Spleen (tissue), 11 donors: ENCODE data around the gene NDUFA3. TPM values are rescaled to one million over a fixed set of nuclear protein-coding genes. Genes with fewer than 3 reads are reported as not detected.
A peak's percentile ranks its signal among the peaks of the same experiment; 100 is the strongest.

Source experiments
- DNase-seq: peaks from one replicate; pipeline ENCODE4 v3.0.0-alpha.2; 2020
- H3K27ac ChIP-seq, 8 donors: fragments of 200-600 bp; sonication (generic) in 7 of 8; 1 replicate in 4 of 8; 2 replicates in 4 of 8; pipeline versions ENCODE4 v1.5.0 to v1.8.0; 2016 to 2021; ENCODE audit warnings: inconsistent platforms in 4 of 8, mild to moderate bottlenecking in 4 of 8, moderate library complexity in 1 of 8
- H3K27me3 ChIP-seq, 7 donors: fragments of 200-600 bp; sonication (generic) in 6 of 7; replicated peaks in 1 of 7; 1 replicate in 4 of 7; 2 replicates in 3 of 7; pipeline versions ENCODE4 v1.5.0 to v1.8.0; 2016 to 2021; ENCODE audit warnings: inconsistent platforms in 3 of 7, mild to moderate bottlenecking in 1 of 7
- H3K36me3 ChIP-seq, 6 donors: fragments of 200-600 bp; sonication (generic) in 5 of 6; 1 replicate in 4 of 6; 2 replicates in 2 of 6; pipeline versions ENCODE4 v1.5.0 to v1.8.0; 2016 to 2021; ENCODE audit warnings: inconsistent platforms in 2 of 6
- H3K4me1 ChIP-seq, 6 donors: fragments of 200-600 bp; sonication (generic) in 5 of 6; 1 replicate in 3 of 6; 2 replicates in 3 of 6; pipeline versions ENCODE4 v1.5.0 to v1.8.0; 2016 to 2021; ENCODE audit warnings: inconsistent platforms in 3 of 6
- H3K4me3 ChIP-seq, 8 donors: fragments of 200-600 bp; sonication (generic) in 7 of 8; 1 replicate in 4 of 8; 2 replicates in 4 of 8; pipeline versions ENCODE4 v1.5.0 to v1.8.0; 2016 to 2021; ENCODE audit warnings: inconsistent platforms in 4 of 8, mild to moderate bottlenecking in 4 of 8, moderate library complexity in 2 of 8
- H3K9me3 ChIP-seq, 8 donors: fragments of 200-600 bp; sonication (generic) in 7 of 8; 1 replicate in 4 of 8; 2 replicates in 4 of 8; pipeline versions ENCODE4 v1.5.0 to v1.8.0; 2016 to 2021; ENCODE audit warnings: inconsistent platforms in 4 of 8
- CTCF ChIP-seq, 11 experiments: fragments of 200-600 bp in 7 of 11; fragments of 450-650 bp in 4 of 11; sonication (generic) in 4 of 11; IDR thresholded peaks in 8 of 11; conservative IDR thresholded peaks in 3 of 11; 1 replicate in 7 of 11; 2 replicates in 4 of 11; pipeline versions ENCODE4 v1.4.0 to v1.8.0; 2016 to 2021; ENCODE audit warnings: antibody characterized with exemption in 11 of 11, inconsistent platforms in 4 of 11, mild to moderate bottlenecking in 1 of 11
- POLR2A ChIP-seq, 3 donors: fragments of 450-650 bp; IDR thresholded peaks; one replicate each; pipeline ENCODE4 v1.5.1; 2017; ENCODE audit warnings: antibody characterized with exemption in 3 of 3, mild to moderate bottlenecking in 1 of 3
- POLR2AphosphoS5 ChIP-seq, 3 donors: sonication (generic); formaldehyde crosslinking; IDR thresholded peaks; one replicate each; pipeline ENCODE4 v1.5.1; 2017; ENCODE audit warnings: antibody characterized with exemption in 3 of 3
- WGBS, 5 donors: extraction: QIAGEN DNeasy Blood & Tissue Kit in 3 of 5; methylation state at CpG; one replicate each; pipeline versions ENCODE4 v1.1.5 to v1.1.7; 2013 to 2018; 5-methylcytosine and 5-hydroxymethylcytosine counted together
- intact Hi-C: fragments of 100-400 bp; cut with DNase I; formaldehyde crosslinking; loops from one replicate; pipeline ENCODE4 v1.15.0; 2023; ENCODE audit warnings: low total_unique reads
- polyA plus RNA-seq, 3 donors: library from polyadenylated mRNA; stranded (reverse); fragments of 200-250 nt; gene quantifications; one replicate each; pipeline ENCODE4 v1.2.1, GENCODE V29; 2013
- total RNA-seq, 7 donors: library from RNA; depleted of rRNA in 3 of 7; stranded (reverse); fragments of >200 nt in 3 of 7; fragmentation: NEBNext Ultra II Directional in 4 of 7; extraction: Animal tissue kit (Norgen Biotek cat#: 25700) in 4 of 7; gene quantifications; one replicate each; pipeline versions ENCODE4 v1.1.0 to v1.2.1, GENCODE V29; 2016 to 2021
- donor health status: healthy with polysubstance abuse.
- donor health status: DM: no; HTN: no; CAD: no; lungs with moderate emphysema.
- donor health status: DM: no; HTN: no; CAD: no.
- donor health status: Bipolar disorder and iron deficiency.
- donor health status: healthy.
- donor health status: DM: no; HTN: no; CAD: no.
- donor health status: DM: yes; HTN: yes; CAD: no.

The NDUFA3 gene
- total and polyA plus RNA-seq, 10 donors, result 14.5 to 197 (median 83.8) TPM

GRCh38 chr19:54115109-54116063 is 12.7 kb downstream of the NDUFA3 start, which contains the start of the genes PRPF31 and TFPT:
TSS of gene PRPF31 (plus strand) at chr19:54115754. CDS start at chr19:54118279, 2,525 bp downstream.
TSS of gene TFPT (minus strand) at chr19:54115657. CDS start at chr19:54115269, 388 bp downstream.
- intact Hi-C loops, result no loop called here
- DNase-seq, result peak; percentile 96
- Histone ChIP-seq H3K27me3 (no peaks in the 10 kb centered on the region), H3K4me1 (peaks cover 17 to 48% (median 33%) of the 10 kb centered on the region in 6 donors), H3K4me3 (peak within 1 kb of the TSS; percentile 85 to 98 (median 92)), H3K9me3 (no peaks in the 10 kb centered on the region), H3K36me3 (peaks cover 4 to 60% (median 30%) of the 10 kb centered on the region in 6 donors), H3K27ac (peak within 1 kb of the TSS; percentile 82 to 95 (median 92))
- WGBS, 5 donors, result 0 to 1% (median 0%) methylated on average over 60 of the region's 60 CpGs
- TF ChIP-seq POLR2A (IDR thresholded peaks at IDR 0.05) (peak; percentile 44 to 80 (median 56)), CTCF (IDR thresholded peaks at IDR 0.05 in 8 of 11, conservative IDR thresholded peaks at IDR 0.05 in 3 of 11) (peak in 2 of 11 experiments; percentile 9 to 15), POLR2AphosphoS5 (IDR thresholded peaks at IDR 0.05) (peak; percentile 93 to 98 (median 95))

DNA sequence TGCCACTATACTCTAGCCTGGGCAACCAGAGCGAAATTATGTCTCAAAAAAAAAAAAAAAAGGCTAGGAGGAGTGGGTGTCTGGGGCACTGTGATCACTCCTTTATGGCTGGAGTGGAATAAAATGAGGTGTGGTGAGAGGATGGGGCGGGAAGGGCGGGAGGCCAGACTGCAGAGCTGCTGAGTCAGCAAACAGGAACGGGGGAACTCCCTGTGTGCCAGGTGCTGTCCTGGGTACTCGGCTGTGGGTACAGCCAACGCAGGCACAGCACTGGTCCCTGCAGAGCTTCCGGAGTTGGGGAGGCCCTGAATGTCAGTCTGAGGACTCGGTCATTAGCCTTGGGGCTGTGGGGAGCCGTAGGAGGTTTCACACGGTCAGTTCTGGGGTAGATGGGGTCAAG is 18.6 kb downstream of the NDUFA3 start:
- Histone ChIP-seq H3K27me3 (no peaks in the 10 kb centered on the region), H3K27ac (no peak overlapping the region), H3K36me3 (peaks cover 4 to 85% (median 76%) of the 10 kb centered on the region in 6 donors), H3K4me1 (peaks cover 6 to 21% (median 11%) of the 10 kb centered on the region in 6 donors), H3K9me3 (no peaks in the 10 kb centered on the region), H3K4me3 (no peak overlapping the region)
- TF ChIP-seq CTCF (IDR thresholded peaks at IDR 0.05 in 8 of 11, conservative IDR thresholded peaks at IDR 0.05 in 3 of 11) (no peak), POLR2A (IDR thresholded peaks at IDR 0.05) (no peak), POLR2AphosphoS5 (IDR thresholded peaks at IDR 0.05) (no peak)
- WGBS, 5 donors, result 81 to 93% (median 91%) methylated on average over 6 to 10 of the region's 10 CpGs
- intact Hi-C loops, result no loop called here
- DNase-seq, result no peak

DNA sequence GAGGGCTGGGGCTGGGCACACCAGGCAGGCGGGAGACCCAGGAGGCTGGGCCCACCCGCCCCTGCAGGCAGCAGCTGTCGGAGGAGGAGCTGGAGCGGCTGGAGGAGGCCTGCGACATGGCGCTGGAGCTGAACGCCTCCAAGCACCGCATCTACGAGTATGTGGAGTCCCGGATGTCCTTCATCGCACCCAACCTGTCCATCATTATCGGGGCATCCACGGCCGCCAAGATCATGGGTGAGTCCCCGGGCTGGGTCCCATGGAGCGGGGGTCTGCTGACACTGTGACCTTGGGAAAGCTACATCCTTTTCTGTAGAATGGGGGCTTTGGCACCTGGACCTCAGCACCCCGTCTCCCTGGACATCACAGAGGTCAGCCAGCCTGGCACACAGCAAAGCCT is 21.0 kb downstream of the NDUFA3 start:
- no peak overlapping the region for H3K27ac ChIP-seq
- H3K36me3 ChIP-seq, result peaks cover 1 to 100% (median 93%) of the 10 kb centered on the region in 6 donors
- H3K9me3 ChIP-seq, result no peaks in the 10 kb centered on the region
- no peaks in the 10 kb centered on the region for H3K27me3 ChIP-seq
- no peaks in the 10 kb centered on the region for H3K4me1 ChIP-seq
- DNase-seq, result no peak
- TF ChIP-seq POLR2AphosphoS5 (IDR thresholded peaks at IDR 0.05), result no peak
- no peak for TF ChIP-seq POLR2A (IDR thresholded peaks at IDR 0.05)
- TF ChIP-seq CTCF (IDR thresholded peaks at IDR 0.05 in 8 of 11, conservative IDR thresholded peaks at IDR 0.05 in 3 of 11), result no peak
- 60 to 100% (median 96%) methylated on average over 1 to 17 of the region's 17 CpGs for WGBS, 5 donors
- intact Hi-C loops, result no loop called here
- H3K4me3 ChIP-seq, result no peak overlapping the region

DNA sequence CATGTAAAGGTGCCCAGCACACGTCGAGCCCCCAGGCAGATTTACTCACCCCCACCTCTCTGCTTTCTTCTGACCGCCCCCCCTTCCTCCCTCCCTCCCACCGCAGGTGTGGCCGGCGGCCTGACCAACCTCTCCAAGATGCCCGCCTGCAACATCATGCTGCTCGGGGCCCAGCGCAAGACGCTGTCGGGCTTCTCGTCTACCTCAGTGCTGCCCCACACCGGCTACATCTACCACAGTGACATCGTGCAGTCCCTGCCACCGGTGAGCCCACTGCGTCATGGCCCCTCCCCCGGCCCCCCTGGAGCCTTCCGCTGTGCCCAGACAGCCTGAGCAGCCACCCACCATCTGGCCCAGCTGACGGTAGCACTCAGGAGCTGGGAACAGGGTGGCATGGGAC is 21.7 kb downstream of the NDUFA3 start:
- Histone ChIP-seq H3K4me1 (no peaks in the 10 kb centered on the region), H3K4me3 (no peak overlapping the region), H3K27ac (no peak overlapping the region), H3K27me3 (no peaks in the 10 kb centered on the region), H3K36me3 (peaks cover 4 to 100% (median 96%) of the 10 kb centered on the region in 6 donors), H3K9me3 (no peaks in the 10 kb centered on the region)
- DNase-seq, result no peak
- WGBS, 5 donors, result 90 to 96% (median 96%) methylated on average over 15 to 19 of the region's 19 CpGs
- no peak for TF ChIP-seq POLR2AphosphoS5 (IDR thresholded peaks at IDR 0.05)
- TF ChIP-seq CTCF (IDR thresholded peaks at IDR 0.05 in 8 of 11, conservative IDR thresholded peaks at IDR 0.05 in 3 of 11), result no peak
- TF ChIP-seq POLR2A (IDR thresholded peaks at IDR 0.05), result no peak
- intact Hi-C loops, result no loop called here
